H9 (cell line): ENCODE measurements around the gene STRA6. TPM values are rescaled to one million over a fixed set of nuclear protein-coding genes. Genes with fewer than 3 reads are reported as not detected.

Source experiments
- DNase-seq: peaks from one replicate; pipeline ENCODE4 v3.0.0-alpha.2; 2017
- H2AFZ ChIP-seq: one replicate; pipeline ENCODE4 v1.6.1; 2013; ENCODE audit warnings: mild to moderate bottlenecking, low read length, control low read depth, moderate library complexity
- H2AK5ac ChIP-seq: 2 replicates; pipeline ENCODE4 v1.6.1; 2013; ENCODE audit warnings: low read length, control low read depth, mixed read lengths; ENCODE audit not compliant: insufficient read length
- H2BK120ac ChIP-seq: one replicate; pipeline ENCODE4 v1.6.1; 2013; ENCODE audit warnings: low read depth, mild to moderate bottlenecking, low read length, control low read depth, inconsistent platforms; ENCODE audit not compliant: poor library complexity, severe bottlenecking
- H2BK12ac ChIP-seq: 2 replicates; pipeline ENCODE4 v1.6.1; 2013; ENCODE audit warnings: low read length, control low read depth, mixed read lengths, low read depth; ENCODE audit not compliant: insufficient read length
- H2BK15ac ChIP-seq: 2 replicates; pipeline ENCODE4 v1.6.1; 2013; ENCODE audit warnings: low read depth, low read length, control low read depth
- H2BK20ac ChIP-seq: one replicate; pipeline ENCODE4 v1.6.1; 2013; ENCODE audit warnings: low read depth, mild to moderate bottlenecking, low read length, control low read depth, inconsistent platforms; ENCODE audit not compliant: poor library complexity, severe bottlenecking
- H2BK5ac ChIP-seq: 2 replicates; pipeline ENCODE4 v1.6.1; 2013; ENCODE audit warnings: low read length, control low read depth, mixed read lengths; ENCODE audit not compliant: insufficient read length
- H3K14ac ChIP-seq: 2 replicates; pipeline ENCODE4 v1.6.1; 2013; ENCODE audit warnings: low read length, control low read depth; ENCODE audit not compliant: insufficient read depth
- H3K18ac ChIP-seq: 2 replicates; pipeline ENCODE4 v1.6.1; 2013; ENCODE audit warnings: low read depth, mild to moderate bottlenecking, mixed read lengths, low read length, control low read depth; ENCODE audit not compliant: insufficient read length
- H3K23ac ChIP-seq: 2 replicates; pipeline ENCODE4 v1.6.1; 2013; ENCODE audit warnings: low read length, control low read depth, mixed read lengths, low read depth; ENCODE audit not compliant: insufficient read length
- H3K23me2 ChIP-seq: 2 replicates; pipeline ENCODE4 v1.6.1; 2013; ENCODE audit warnings: low read depth, mild to moderate bottlenecking, mixed read lengths, low read length, control low read depth; ENCODE audit not compliant: insufficient read length, poor library complexity, severe bottlenecking
- H3K27ac ChIP-seq: 2 replicates; pipeline ENCODE4 v1.5.1; 2013; ENCODE audit warnings: low read length, control low read depth, mixed read lengths, low read depth; ENCODE audit not compliant: insufficient read length
- H3K27me3 ChIP-seq: 2 replicates; pipeline ENCODE4 v1.6.1; 2013; ENCODE audit warnings: low read length, control low read depth, inconsistent platforms; ENCODE audit not compliant: insufficient read depth
- H3K4ac ChIP-seq: 2 replicates; pipeline ENCODE4 v1.6.1; 2013; ENCODE audit warnings: low read depth, mild to moderate bottlenecking, control low read depth, inconsistent platforms, low read length, moderate library complexity
- H3K4me1 ChIP-seq: 2 replicates; pipeline ENCODE4 v1.6.1; 2013; ENCODE audit warnings: low read length, control low read depth, inconsistent platforms; ENCODE audit not compliant: insufficient read depth
- H3K4me2 ChIP-seq: 2 replicates; pipeline ENCODE4 v1.6.1; 2013; ENCODE audit warnings: low read length, control low read depth, mixed read lengths; ENCODE audit not compliant: insufficient read length, insufficient read depth
- H3K56ac ChIP-seq: 2 replicates; pipeline ENCODE4 v1.6.1; 2013; ENCODE audit warnings: low read depth, mild to moderate bottlenecking, mixed read lengths, low read length, control low read depth; ENCODE audit not compliant: insufficient read length
- H3K79me1 ChIP-seq: 2 replicates; pipeline ENCODE4 v1.6.1; 2013; ENCODE audit warnings: low read depth, mild to moderate bottlenecking, moderate library complexity, low read length, control low read depth, inconsistent platforms; ENCODE audit not compliant: insufficient read depth, poor library complexity, severe bottlenecking
- H3K79me2 ChIP-seq: 2 replicates; pipeline ENCODE4 v1.6.1; 2013; ENCODE audit warnings: low read length, control low read depth, inconsistent platforms; ENCODE audit not compliant: insufficient read depth
- H3K9ac ChIP-seq: 2 replicates; pipeline ENCODE4 v1.6.1; 2013; ENCODE audit warnings: low read length, control low read depth, mixed read lengths; ENCODE audit not compliant: insufficient read length; ENCODE audit errors: extremely low read depth
- H3K9me3 ChIP-seq: one replicate; pipeline ENCODE4 v1.6.1; 2013; ENCODE audit warnings: low read depth, low read length, inconsistent platforms; ENCODE audit not compliant: control insufficient read depth
- H3T11ph ChIP-seq: one replicate; pipeline ENCODE4 v1.6.1; 2013; ENCODE audit warnings: mild to moderate bottlenecking, low read length, control low read depth, inconsistent platforms
- H4K20me1 ChIP-seq: one replicate; pipeline ENCODE4 v1.6.1; 2013; ENCODE audit not compliant: control insufficient read depth, insufficient read length, insufficient read depth
- H4K5ac ChIP-seq: 2 replicates; pipeline ENCODE4 v1.6.1; 2013; ENCODE audit warnings: low read depth, mild to moderate bottlenecking, mixed read lengths, low read length, control low read depth; ENCODE audit not compliant: insufficient read length
- H4K8ac ChIP-seq: replicated peaks from 2 replicates; pipeline ENCODE4 v1.6.1; 2013; ENCODE audit warnings: low read length, control low read depth, mixed read lengths, low read depth; ENCODE audit not compliant: insufficient read length
- H4K91ac ChIP-seq: 2 replicates; pipeline ENCODE4 v1.6.1; 2013; ENCODE audit warnings: low read depth, mild to moderate bottlenecking, moderate library complexity, mixed read lengths, low read length, control low read depth; ENCODE audit not compliant: insufficient read length
- H3K27ac Mint-ChIP-seq, 3 experiments: 2 replicates in 2 of 3; 3 replicates in 1 of 3; pipeline ENCODE4 v1.8.0; 2020 to 2021; ENCODE audit warnings: mixed read lengths in 3 of 3, mild to moderate bottlenecking in 1 of 3, moderate library complexity in 1 of 3
- H3K27me3 Mint-ChIP-seq: 2 replicates; pipeline ENCODE4 v1.8.0; 2021; ENCODE audit warnings: low read depth, mild to moderate bottlenecking, moderate library complexity, mixed read lengths
- H3K36me3 Mint-ChIP-seq, 3 experiments: 2 replicates in 2 of 3; 3 replicates in 1 of 3; pipeline ENCODE4 v1.8.0; 2020 to 2021; ENCODE audit warnings: low read depth in 3 of 3, mixed read lengths in 3 of 3; ENCODE audit not compliant: insufficient read depth in 1 of 3
- H3K4me1 Mint-ChIP-seq, 2 experiments: 2 replicates each; pipeline ENCODE4 v1.8.0; 2020; ENCODE audit warnings: mixed read lengths in 2 of 2
- H3K4me3 Mint-ChIP-seq, 2 experiments: 2 replicates in 1 of 2; 3 replicates in 1 of 2; pipeline ENCODE4 v1.8.0; 2020 to 2021; ENCODE audit warnings: mild to moderate bottlenecking in 2 of 2, mixed read lengths in 2 of 2, moderate library complexity in 1 of 2
- H3K9me3 Mint-ChIP-seq, 2 experiments: 2 replicates in 1 of 2; 3 replicates in 1 of 2; pipeline ENCODE4 v1.8.0; 2020; ENCODE audit warnings: mild to moderate bottlenecking in 2 of 2, mixed read lengths in 2 of 2, moderate library complexity in 1 of 2
- WGBS: extraction: QIAGEN DNeasy Blood & Tissue Kit; methylation state at CpG from one replicate; pipeline ENCODE4 v1.1.7; 2013; ENCODE audit warnings: missing lambda C conversion rate, low lambda C conversion rate, mixed read lengths; ENCODE audit not compliant: insufficient read length; ENCODE audit errors: extremely low coverage; 5-methylcytosine and 5-hydroxymethylcytosine counted together
- total RNA-seq: library from RNA; stranded (reverse); gene quantifications from 2 replicates; pipeline ENCODE4 v1.2.1, GENCODE V29; 2021
- TF ChIP-seq, protein P1 (sequence below): fragments of 200-600 bp; sonication (generic); conservative IDR thresholded peaks from 3 replicates; pipeline ENCODE4 v1.8.0; 2021; ENCODE audit warnings: antibody characterized with exemption, mild to moderate bottlenecking

Gene STRA6
- total RNA-seq, 1 experiment from 2014 or later: 12.8 TPM

GRCh38 chr15:74216949-74217348, 14.4 kb upstream of the STRA6 start:
- no peak overlapping the region for H2BK20ac ChIP-seq
- no peak overlapping the region for H3K9ac ChIP-seq
- H4K8ac ChIP-seq: no peak overlapping the region
- H3K23ac ChIP-seq: no peak overlapping the region
- H3K9me3 ChIP-seq: no peaks in the 10 kb centered on the region
- DNase-seq: no peak
- TF ChIP-seq, protein P1, sequence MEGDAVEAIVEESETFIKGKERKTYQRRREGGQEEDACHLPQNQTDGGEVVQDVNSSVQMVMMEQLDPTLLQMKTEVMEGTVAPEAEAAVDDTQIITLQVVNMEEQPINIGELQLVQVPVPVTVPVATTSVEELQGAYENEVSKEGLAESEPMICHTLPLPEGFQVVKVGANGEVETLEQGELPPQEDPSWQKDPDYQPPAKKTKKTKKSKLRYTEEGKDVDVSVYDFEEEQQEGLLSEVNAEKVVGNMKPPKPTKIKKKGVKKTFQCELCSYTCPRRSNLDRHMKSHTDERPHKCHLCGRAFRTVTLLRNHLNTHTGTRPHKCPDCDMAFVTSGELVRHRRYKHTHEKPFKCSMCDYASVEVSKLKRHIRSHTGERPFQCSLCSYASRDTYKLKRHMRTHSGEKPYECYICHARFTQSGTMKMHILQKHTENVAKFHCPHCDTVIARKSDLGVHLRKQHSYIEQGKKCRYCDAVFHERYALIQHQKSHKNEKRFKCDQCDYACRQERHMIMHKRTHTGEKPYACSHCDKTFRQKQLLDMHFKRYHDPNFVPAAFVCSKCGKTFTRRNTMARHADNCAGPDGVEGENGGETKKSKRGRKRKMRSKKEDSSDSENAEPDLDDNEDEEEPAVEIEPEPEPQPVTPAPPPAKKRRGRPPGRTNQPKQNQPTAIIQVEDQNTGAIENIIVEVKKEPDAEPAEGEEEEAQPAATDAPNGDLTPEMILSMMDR: no peak
- no peaks in the 10 kb centered on the region for H3K23me2 ChIP-seq
- no CpG with 5 or more reads among the region's 3 CpGs for WGBS
- no peaks in the 10 kb centered on the region; a peak in 1 of 7 replicates for H3K36me3 Mint-ChIP-seq
- no peaks in the 10 kb centered on the region for H3K79me2 ChIP-seq
- H2AFZ ChIP-seq: no peak overlapping the region
- no peak overlapping the region for H3K4ac ChIP-seq
- H3K27ac ChIP-seq: no peak overlapping the region
- H3K18ac ChIP-seq: no peak overlapping the region
- H2BK120ac ChIP-seq: no peak overlapping the region
- H2AK5ac ChIP-seq: no peak overlapping the region
- no peaks in the 10 kb centered on the region for H3K79me1 ChIP-seq
- no peak overlapping the region for H4K91ac ChIP-seq
- peaks cover 48% of the 10 kb centered on the region for H3K27me3 Mint-ChIP-seq
- H2BK12ac ChIP-seq: no peak overlapping the region
- H4K20me1 ChIP-seq: no peaks in the 10 kb centered on the region
- H2BK5ac ChIP-seq: no peak overlapping the region
- H3K4me2 ChIP-seq: no peak overlapping the region
- H2BK15ac ChIP-seq: no peak overlapping the region
- no peak overlapping the region for H3T11ph ChIP-seq
- no peak overlapping the region for H4K5ac ChIP-seq
- H3K9me3 Mint-ChIP-seq: no peaks in the 10 kb centered on the region; a peak in 1 of 5 replicates
- H3K56ac ChIP-seq: no peak overlapping the region
- peaks cover 10% of the 10 kb centered on the region; the same call in 1 of the 2 replicates for H3K4me1 ChIP-seq
- peaks cover 16% of the 10 kb centered on the region; the same call in 1 of the 2 replicates for H3K27me3 ChIP-seq
- H3K27ac Mint-ChIP-seq: no peak overlapping the region
- H3K14ac ChIP-seq: no peak overlapping the region
- peaks cover 61 to 77% of the 10 kb centered on the region in 2 experiments for H3K4me1 Mint-ChIP-seq
- H3K4me3 Mint-ChIP-seq: no peak overlapping the region
